22Rv1 (cell line): ENCODE measurements around the gene SLC16A5.

ENCODE experiments used
- H3K27ac ChIP-seq: fragments of 450-650 bp; 2 replicates; pipeline ENCODE4 v1.5.1; 2017
- CTCF ChIP-seq: fragments of 450-650 bp; IDR thresholded peaks from 2 replicates; pipeline ENCODE4 v1.5.1; 2017; ENCODE audit warnings: mild to moderate bottlenecking
- ZFX ChIP-seq: fragments of 450-650 bp; IDR thresholded peaks from 2 replicates; pipeline ENCODE4 v1.6.1; 2017; ENCODE audit warnings: antibody characterized with exemption, borderline replicate concordance

Gene SLC16A5

DNA sequence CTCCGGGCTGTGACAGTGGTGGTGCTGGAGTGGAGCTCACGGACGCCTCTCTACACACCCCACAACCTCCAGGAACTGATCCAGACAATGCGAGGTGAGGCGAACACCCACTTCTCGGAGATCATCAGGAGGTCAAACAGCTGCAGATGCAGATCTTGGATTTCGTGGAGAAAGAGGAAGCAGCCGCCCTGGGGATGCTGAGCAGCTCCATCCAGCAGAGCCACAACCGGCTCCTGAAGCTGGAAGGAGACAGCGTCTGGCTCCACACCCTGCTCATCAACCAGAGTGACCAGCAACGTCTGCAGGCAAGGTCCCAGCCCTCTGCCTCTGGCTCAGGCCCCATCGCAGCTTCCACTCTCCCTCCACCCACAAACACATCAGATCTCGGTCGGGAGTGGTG, 13.2 kb upstream of the SLC16A5 start:
- no peak overlapping the region for H3K27ac ChIP-seq
- TF ChIP-seq ZFX, result no peak
- TF ChIP-seq CTCF, result no peak

DNA sequence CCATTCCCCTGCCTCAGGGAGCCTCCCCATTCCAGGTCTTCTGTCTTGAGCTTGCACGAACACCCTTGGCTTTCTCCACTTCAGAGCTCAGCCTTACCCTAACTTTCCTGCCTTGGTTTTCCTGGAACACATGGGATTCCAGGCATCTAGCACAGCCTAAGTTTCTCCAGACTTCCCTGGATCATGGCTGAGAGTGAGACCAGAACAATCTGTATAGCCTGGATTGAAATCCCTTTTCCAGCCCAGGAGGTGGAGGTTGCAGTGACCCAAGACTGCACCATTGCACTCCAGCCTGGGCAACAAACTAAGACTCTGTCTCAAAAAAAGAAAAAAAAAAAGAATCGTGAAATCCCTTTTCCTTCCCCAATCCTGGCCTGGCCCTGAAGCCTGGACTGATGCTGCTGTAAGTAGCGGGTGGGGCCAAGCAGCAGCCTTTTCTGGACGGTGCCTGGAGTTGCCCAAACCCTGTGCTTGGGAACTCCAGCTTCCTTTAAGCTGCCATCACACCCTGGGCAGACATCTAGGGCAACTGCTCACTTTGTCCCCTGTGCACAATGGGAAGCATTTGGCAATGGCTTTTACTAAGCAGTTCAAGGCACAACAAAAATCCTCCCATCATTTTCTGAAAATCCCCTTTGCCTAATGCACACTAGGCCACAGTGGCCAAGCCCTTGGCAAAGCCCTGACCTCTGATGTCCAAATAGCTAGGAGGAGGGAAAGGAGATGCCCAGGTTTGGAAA, 12.0 kb upstream of the SLC16A5 start:
- no peak for TF ChIP-seq ZFX
- no peak for TF ChIP-seq CTCF
- H3K27ac ChIP-seq, result peak overlapping the region; percentile 67; the same call in 1 of the 2 replicates

DNA sequence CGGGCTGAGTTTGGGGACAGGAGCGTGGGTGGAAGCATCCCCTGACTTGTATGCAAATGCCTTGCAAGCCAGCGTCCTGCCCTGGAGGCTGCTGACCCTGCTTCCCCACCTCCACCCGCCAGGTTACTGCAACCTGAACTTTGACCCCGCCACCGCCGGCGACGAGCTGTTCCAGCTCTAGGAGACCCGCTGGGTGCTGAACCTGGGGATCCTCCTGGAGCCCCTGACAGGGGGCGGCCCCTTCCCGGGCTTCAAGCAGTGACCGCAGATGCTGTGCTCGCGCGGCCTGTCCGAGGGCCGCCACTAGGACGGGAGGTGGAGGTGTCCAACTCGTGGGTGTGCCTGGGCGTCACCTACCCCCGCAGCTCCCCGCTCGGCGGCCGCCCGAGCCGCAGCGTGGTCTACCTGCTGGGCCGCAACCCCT, 10.7 kb upstream of the SLC16A5 start:
- TF ChIP-seq CTCF (no peak), ZFX (no peak)
- peak overlapping the region; percentile 67 for H3K27ac ChIP-seq

DNA sequence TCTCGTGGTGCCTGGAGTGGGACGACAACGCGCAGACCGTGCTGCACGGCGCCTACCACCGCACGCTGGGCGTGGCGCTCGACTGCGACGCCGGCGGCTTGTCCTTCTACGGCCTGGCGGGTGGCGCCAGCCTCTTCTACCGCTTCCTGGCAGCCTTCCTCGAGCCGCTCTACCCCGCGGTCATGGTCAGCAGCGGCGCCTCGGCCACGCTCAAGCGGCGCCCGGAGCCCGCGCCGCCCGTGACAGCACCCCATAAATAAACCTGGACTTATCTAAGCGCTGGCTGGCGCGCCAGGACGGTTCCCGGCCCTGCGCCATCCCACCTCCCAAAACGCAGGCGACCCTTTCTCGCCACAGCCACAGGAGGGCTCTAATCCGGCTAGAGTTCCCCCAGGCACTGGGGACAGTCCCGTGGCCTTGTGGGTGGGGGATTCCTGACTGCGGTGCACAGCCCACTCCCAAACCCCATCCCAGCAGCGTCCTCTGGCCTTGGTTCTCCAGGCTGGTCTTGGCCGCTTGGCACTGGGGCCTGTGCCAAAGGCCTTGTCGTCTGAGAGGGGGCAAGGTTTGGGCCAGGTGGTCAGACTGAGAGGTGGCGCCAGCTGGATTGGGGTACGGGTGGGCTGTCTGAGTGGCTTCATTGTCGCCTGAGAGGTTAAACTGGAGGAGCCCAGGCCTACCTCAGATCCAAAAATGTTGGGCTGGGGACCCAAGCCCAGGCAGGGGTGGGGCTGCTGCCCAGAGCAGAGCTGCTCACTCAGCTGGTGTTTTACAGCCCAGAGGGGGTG, 10.1 kb upstream of the SLC16A5 start:
- no peak for TF ChIP-seq ZFX
- TF ChIP-seq CTCF, result peak; percentile 62
- peak overlapping the region; percentile 67 for H3K27ac ChIP-seq

DNA sequence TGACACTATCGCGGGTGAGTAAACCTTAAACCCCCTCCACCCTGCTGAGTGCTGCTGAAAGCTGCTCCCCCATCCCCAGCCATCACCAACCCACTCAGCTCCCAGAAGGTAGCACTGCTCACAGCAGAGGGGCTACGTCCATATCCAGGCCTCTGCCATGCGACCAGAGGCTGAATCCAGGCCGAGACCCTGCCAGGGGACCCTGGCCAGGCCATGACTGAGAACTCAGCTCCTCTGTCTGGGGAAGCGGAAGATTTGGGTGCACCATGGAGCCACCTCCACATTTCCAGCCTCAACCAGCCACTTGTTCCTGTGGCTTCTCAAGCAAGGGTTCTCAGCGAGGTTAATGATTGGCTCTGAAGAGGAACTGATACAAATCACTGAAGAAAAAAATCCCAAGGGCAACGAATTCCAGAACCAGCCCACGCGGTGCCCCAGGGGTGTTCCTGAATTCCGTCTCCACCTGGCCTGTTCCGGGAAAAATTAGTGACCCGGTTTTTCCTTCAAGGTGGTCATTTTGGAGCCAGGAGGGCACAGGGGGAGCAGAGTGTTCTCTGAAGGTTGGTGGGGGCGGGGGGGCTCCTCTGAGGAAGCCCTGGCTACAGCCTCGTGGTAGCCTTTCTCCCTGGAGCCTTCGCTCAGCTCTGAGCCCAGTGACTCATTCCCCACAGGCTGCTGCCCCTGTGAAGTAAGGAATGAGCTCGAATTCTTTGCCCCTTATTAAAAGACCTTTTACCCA, 9.3 kb upstream of the SLC16A5 start:
- TF ChIP-seq ZFX (no peak), CTCF (no peak)
- peak overlapping the region; percentile 67 for H3K27ac ChIP-seq

GRCh38 chr17:75079023-75079373, 8.8 kb upstream of the SLC16A5 start:
- TF ChIP-seq ZFX, result no peak
- H3K27ac ChIP-seq, result no peak overlapping the region

DNA sequence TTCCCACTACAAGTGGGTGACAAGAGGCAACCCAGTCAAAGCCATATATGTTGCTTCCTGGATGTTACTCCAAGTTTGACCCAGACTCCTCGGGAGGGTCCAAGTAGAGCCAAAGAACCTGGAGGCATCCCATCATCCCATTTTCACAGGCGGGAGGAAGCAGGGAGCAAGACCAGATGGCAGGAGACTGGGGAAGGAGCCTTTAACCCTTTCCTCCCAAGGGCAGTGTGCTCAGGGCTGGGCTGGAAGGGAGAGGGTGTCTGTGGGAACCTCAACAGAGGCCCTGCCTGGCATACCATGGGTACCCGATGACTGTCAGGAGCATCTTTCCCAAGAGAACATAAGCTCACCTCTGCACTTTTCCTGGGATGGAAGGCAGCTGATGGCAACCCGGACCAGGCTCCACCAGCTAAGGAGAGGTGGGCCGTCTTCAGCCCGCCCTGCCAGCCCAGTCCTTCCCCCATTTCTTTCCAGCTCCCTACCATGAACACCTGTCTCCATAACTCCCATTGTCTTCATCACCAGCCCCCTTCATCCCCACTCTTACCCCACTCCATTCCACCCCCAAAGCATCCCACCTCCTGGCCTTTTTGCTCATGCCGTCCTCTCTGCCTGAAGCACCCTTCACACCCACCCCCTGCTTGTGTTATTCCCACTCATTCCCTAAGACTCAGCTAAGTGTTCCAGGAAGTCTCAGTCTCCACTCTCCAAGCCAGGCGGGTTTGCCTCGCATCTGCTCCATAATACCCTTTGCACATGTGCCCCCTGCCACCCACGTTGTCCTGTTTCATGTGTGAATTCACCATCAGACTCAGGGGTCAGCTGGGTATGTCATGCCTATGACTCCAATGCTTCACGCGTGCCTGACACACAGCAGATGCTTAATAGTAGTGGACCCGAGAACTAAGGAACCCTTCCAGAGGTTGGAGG, 5.9 kb upstream of the SLC16A5 start:
- TF ChIP-seq CTCF (no peak), ZFX (no peak)
- no peak overlapping the region for H3K27ac ChIP-seq
